ENCODE data around the gene NUP88. TPM values are rescaled to one million over a fixed set of nuclear protein-coding genes. Genes with fewer than 3 reads are reported as not detected.
"Not testable (repeated sequence)": the region's sequence is repeated elsewhere in the genome, so short reads cannot be mapped to it uniquely, and the experiment has no call there.

Gene NUP88
- polyA plus RNA-seq (ENCODE audit: insufficient read length in 3 of 3): 10 to 100 TPM; 66.3 to 77.4 (median 74.0) TPM
- long read RNA-seq, donor 1, partial matches to known transcripts: 0 of 26 reads
- long read RNA-seq, donor 1, other reads (novel, unspliced or antisense): 20 of 26 reads
- long read RNA-seq, donor 2, partial matches to known transcripts: 0 of 6 reads
- long read RNA-seq, donor 2, other reads (novel, unspliced or antisense): 0 of 6 reads
- long read RNA-seq, donor 3, transcript NUP88-207 (17 exons, 2,916 nt): major isoform, 5 of 64 reads
- long read RNA-seq, donor 3, partial matches to known transcripts: 55 of 64 reads
- long read RNA-seq, donor 3, other reads (novel, unspliced or antisense): 0 of 64 reads
- long read RNA-seq, donor 4, partial matches to known transcripts: 0 of 4 reads
- long read RNA-seq, donor 4, other reads (novel, unspliced or antisense): 0 of 4 reads
- long read RNA-seq, donor 5: 0 reads
- long read RNA-seq, donor 6, partial matches to known transcripts: 0 of 4 reads
- long read RNA-seq, donor 6, other reads (novel, unspliced or antisense): 0 of 4 reads
- long read RNA-seq, donor 7, partial matches to known transcripts: 16 of 21 reads
- long read RNA-seq, donor 7, other reads (novel, unspliced or antisense): 0 of 21 reads
- long read RNA-seq, donor 8: 0 reads
- long read RNA-seq, donor 9, partial matches to known transcripts: 8 of 12 reads
- long read RNA-seq, donor 9, other reads (novel, unspliced or antisense): 0 of 12 reads
- long read RNA-seq, donor 10, partial matches to known transcripts: 35 of 121 reads
- long read RNA-seq, donor 10, other reads (novel, unspliced or antisense): 80 of 121 reads
- long read RNA-seq, donor 11, partial matches to known transcripts: 12 of 16 reads
- long read RNA-seq, donor 11, other reads (novel, unspliced or antisense): 0 of 16 reads
- long read RNA-seq, donor 12, partial matches to known transcripts: 0 of 3 reads
- long read RNA-seq, donor 12, other reads (novel, unspliced or antisense): 0 of 3 reads
- long read RNA-seq, donor 13: 0 reads
- long read RNA-seq, donor 14, partial matches to known transcripts: 56 of 123 reads
- long read RNA-seq, donor 14, other reads (novel, unspliced or antisense): 63 of 123 reads
- long read RNA-seq, donor 15: 0 reads
- long read RNA-seq, donor 16, transcript NUP88-207 (17 exons, 2,916 nt): major isoform, 7 of 49 reads
- long read RNA-seq, donor 16, partial matches to known transcripts: 40 of 49 reads
- long read RNA-seq, donor 16, other reads (novel, unspliced or antisense): 0 of 49 reads

GRCh38 chr17:5419356-5419958, at the start of gene NUP88:
NUP88 (minus strand) TSS chr17:5419662; CDS start chr17:5419650, 12 bp downstream.
- DNase-seq (ENCODE audit: extremely low read depth in 1 of 11, low read depth in 9 of 11, low spot score in 4 of 11): peak; percentile 93 to 99 (median 96)

- peak in 1 of 11 donors; percentile 12 for DNase-seq (ENCODE audit: extremely low read depth in 1 of 11, low read depth in 9 of 11, low spot score in 4 of 11)
Observed at GRCh38 chr17:5468075-5468473, 48.6 kb upstream of the NUP88 start.

- DNase-seq (ENCODE audit: extremely low read depth in 1 of 11, low read depth in 9 of 11, low spot score in 4 of 11): no peak
Observed at GRCh38 chr17:5467416-5467815, 48.0 kb upstream of the NUP88 start.

GRCh38 chr17:5466295-5466694, 46.8 kb upstream of the NUP88 start:
- no peak for DNase-seq (ENCODE audit: extremely low read depth in 1 of 11, low read depth in 9 of 11, low spot score in 4 of 11)

- no peak for DNase-seq (ENCODE audit: extremely low read depth in 1 of 11, low read depth in 9 of 11, low spot score in 4 of 11)
Observed at GRCh38 chr17:5464717-5465507, 45.5 kb upstream of the NUP88 start.

- no peak for DNase-seq (ENCODE audit: extremely low read depth in 1 of 11, low read depth in 9 of 11, low spot score in 4 of 11)
Observed at GRCh38 chr17:5446786-5447185, 27.3 kb upstream of the NUP88 start.

- no peak for DNase-seq (ENCODE audit: extremely low read depth in 1 of 11, low read depth in 9 of 11, low spot score in 4 of 11)
Observed at GRCh38 chr17:5444209-5444608, 24.7 kb upstream of the NUP88 start.

- DNase-seq (ENCODE audit: extremely low read depth in 1 of 11, low read depth in 9 of 11, low spot score in 4 of 11): no peak
Observed at GRCh38 chr17:5443728-5444127, 24.3 kb upstream of the NUP88 start.

- no peak for DNase-seq (ENCODE audit: extremely low read depth in 1 of 11, low read depth in 9 of 11, low spot score in 4 of 11)
Observed at GRCh38 chr17:5439446-5439764, 19.9 kb upstream of the NUP88 start.

GRCh38 chr17:5438716-5439445, 19.4 kb upstream of the NUP88 start, which contains the start of gene C1QBP:
C1QBP (minus strand) TSS chr17:5439155; CDS start chr17:5439073, 82 bp downstream.
- peak; percentile 84 to 94 (median 90) for DNase-seq (ENCODE audit: extremely low read depth in 1 of 11, low read depth in 9 of 11, low spot score in 4 of 11)

- no peak for DNase-seq (ENCODE audit: extremely low read depth in 1 of 11, low read depth in 9 of 11, low spot score in 4 of 11)
Observed at GRCh38 chr17:5437721-5438317, 18.4 kb upstream of the NUP88 start.

- DNase-seq (ENCODE audit: extremely low read depth in 1 of 11, low read depth in 9 of 11, low spot score in 4 of 11): not testable (repeated sequence)
Observed at GRCh38 chr17:5435781-5436315, 16.4 kb upstream of the NUP88 start.

GRCh38 chr17:5434984-5435383, 15.5 kb upstream of the NUP88 start:
- DNase-seq (ENCODE audit: extremely low read depth in 1 of 11, low read depth in 9 of 11, low spot score in 4 of 11): no peak

- no peak for DNase-seq (ENCODE audit: extremely low read depth in 1 of 11, low read depth in 9 of 11, low spot score in 4 of 11)
Observed at GRCh38 chr17:5431949-5432556, 12.6 kb upstream of the NUP88 start.

- not testable (repeated sequence) for DNase-seq (ENCODE audit: extremely low read depth in 1 of 11, low read depth in 9 of 11, low spot score in 4 of 11)
Observed at GRCh38 chr17:5431234-5431633, 11.8 kb upstream of the NUP88 start.

GRCh38 chr17:5430413-5430999, 11.0 kb upstream of the NUP88 start:
- DNase-seq (ENCODE audit: extremely low read depth in 1 of 11, low read depth in 9 of 11, low spot score in 4 of 11): no peak
